BJ (cell line): ENCODE results near the gene DHCR24. TPM values are rescaled to one million over a fixed set of nuclear protein-coding genes. Genes with fewer than 3 reads are reported as not detected.

Experiments used
- CTCF ChIA-PET: fragments of 350-600 bp; formaldehyde crosslinking; extraction: SDS; loops from one replicate; lab custom pipeline; 2021; ENCODE audit warnings: antibody characterized with exemption, inconsistent platforms; lab: Yijun Ruan, JAX
- POLR2A ChIA-PET: fragments of 300-600 bp; sonication (Branson Sonifier 250); formaldehyde crosslinking; extraction: SDS; loops from one replicate; lab custom pipeline; 2021; ENCODE audit warnings: antibody characterized with exemption; lab: Charles Lee
- DNase-seq: peaks from one replicate; pipeline ENCODE4 v3.0.0-alpha.2; 2011; ENCODE audit warnings: low read depth
- H3K27me3 ChIP-seq: 2 replicates; pipeline ENCODE4 v1.6.0; 2011; ENCODE audit warnings: low read length; ENCODE audit not compliant: control insufficient read depth, insufficient read depth
- H3K36me3 ChIP-seq: 2 replicates; pipeline ENCODE4 v1.5.1; 2011; ENCODE audit warnings: low read length; ENCODE audit not compliant: control insufficient read depth, insufficient read depth
- H3K4me3 ChIP-seq: 2 replicates; pipeline ENCODE4 v1.5.1; 2011; ENCODE audit warnings: low read depth, mild to moderate bottlenecking, control low read depth, low read length
- polyA plus RNA-seq: library from polyadenylated mRNA; depleted of rRNA; stranded (reverse); fragments of >200 nt; gene quantifications from 2 replicates; pipeline ENCODE4 v1.2.3, GENCODE V29; 2011
- TF ChIP-seq, protein P1 (sequence below): IDR thresholded peaks from 2 replicates; pipeline ENCODE4 v1.5.1; 2011; ENCODE audit warnings: low read depth, mild to moderate bottlenecking, control low read depth, inconsistent platforms, low read length, moderate library complexity; ENCODE audit not compliant: insufficient read depth

DHCR24 gene
- polyA plus RNA-seq, 1 experiment, result 75.0 TPM

DNA sequence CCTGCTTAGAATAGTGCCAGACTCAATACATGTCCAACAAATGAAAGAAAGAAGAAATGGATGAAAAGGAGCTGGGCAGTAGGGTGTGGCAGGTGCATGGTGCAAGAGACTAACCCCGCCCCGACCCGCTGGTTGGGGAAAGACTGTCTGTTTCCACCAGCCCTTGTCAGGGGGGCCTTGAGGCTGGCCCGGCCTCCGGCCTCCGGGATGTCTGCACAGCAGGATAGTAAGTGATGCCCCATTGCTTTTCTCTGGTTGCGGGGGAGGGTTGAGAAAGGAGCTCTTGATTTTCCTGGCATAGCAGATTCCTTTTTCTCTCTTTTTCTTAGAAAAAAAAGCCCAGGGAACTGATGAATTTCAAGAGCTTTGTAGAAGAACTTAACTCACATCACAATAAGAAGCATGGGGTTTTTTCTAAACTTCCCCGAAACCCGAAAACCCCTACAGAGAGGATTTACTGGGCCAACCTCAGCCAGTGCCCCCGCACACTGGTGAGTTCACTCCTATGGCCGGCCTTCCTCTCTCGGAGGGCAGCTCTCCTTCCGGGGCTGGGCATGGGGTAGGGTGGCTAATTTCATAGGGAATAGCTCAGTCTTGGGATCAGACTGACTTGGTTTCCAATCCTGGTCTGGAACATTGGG is 73.4 kb downstream of the DHCR24 start:
- TF ChIP-seq, protein P1, sequence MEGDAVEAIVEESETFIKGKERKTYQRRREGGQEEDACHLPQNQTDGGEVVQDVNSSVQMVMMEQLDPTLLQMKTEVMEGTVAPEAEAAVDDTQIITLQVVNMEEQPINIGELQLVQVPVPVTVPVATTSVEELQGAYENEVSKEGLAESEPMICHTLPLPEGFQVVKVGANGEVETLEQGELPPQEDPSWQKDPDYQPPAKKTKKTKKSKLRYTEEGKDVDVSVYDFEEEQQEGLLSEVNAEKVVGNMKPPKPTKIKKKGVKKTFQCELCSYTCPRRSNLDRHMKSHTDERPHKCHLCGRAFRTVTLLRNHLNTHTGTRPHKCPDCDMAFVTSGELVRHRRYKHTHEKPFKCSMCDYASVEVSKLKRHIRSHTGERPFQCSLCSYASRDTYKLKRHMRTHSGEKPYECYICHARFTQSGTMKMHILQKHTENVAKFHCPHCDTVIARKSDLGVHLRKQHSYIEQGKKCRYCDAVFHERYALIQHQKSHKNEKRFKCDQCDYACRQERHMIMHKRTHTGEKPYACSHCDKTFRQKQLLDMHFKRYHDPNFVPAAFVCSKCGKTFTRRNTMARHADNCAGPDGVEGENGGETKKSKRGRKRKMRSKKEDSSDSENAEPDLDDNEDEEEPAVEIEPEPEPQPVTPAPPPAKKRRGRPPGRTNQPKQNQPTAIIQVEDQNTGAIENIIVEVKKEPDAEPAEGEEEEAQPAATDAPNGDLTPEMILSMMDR, result no peak
- peaks cover 15% of the 10 kb centered on the region for H3K27me3 ChIP-seq
- POLR2A ChIA-PET, result no interaction called here
- H3K36me3 ChIP-seq, result no peaks in the 10 kb centered on the region
- no peak for DNase-seq
- H3K4me3 ChIP-seq, result no peak overlapping the region
- CTCF ChIA-PET, result interaction anchor here (1.1 to 1.5 kb wide), 2 partner anchors 16 to 953 kb away, joined by 3 to 4 read pairs; no protein-coding TSS in a partner anchor

DNA sequence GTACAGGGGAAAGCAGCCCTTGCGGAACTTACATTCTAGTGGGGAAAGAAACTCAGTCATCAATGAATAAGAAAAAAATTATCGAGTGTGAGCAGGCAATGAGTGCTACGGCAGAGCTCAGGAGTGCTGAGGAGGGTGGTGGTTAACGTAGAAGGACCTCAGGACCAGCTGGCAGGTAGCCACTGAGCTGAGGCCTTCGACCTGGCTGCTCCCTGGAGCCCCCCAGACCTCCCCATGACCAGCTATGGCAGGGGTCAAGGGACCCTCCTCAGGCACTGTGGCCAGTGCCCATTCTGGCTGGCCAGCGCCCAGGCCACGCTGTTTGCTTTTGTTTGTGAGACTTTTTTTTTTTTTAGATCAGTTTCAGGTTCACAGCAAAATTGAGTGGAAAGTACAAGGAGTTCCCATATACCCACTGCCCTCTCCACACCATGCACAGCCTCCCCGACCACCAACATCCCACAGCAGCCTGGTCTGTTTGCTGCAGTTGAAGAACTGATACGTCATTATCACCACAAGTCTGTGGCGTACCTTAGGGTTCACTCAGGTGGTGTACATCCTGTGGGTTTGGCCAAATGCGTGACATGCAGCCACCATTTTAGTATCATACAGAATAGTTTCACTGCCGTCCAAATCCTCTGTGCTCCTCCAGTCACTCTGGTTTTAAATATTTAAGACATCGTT is 74.1 kb downstream of the DHCR24 start:
- no peak for DNase-seq
- POLR2A ChIA-PET, result no interaction called here
- TF ChIP-seq, protein P1, result no peak

DNA sequence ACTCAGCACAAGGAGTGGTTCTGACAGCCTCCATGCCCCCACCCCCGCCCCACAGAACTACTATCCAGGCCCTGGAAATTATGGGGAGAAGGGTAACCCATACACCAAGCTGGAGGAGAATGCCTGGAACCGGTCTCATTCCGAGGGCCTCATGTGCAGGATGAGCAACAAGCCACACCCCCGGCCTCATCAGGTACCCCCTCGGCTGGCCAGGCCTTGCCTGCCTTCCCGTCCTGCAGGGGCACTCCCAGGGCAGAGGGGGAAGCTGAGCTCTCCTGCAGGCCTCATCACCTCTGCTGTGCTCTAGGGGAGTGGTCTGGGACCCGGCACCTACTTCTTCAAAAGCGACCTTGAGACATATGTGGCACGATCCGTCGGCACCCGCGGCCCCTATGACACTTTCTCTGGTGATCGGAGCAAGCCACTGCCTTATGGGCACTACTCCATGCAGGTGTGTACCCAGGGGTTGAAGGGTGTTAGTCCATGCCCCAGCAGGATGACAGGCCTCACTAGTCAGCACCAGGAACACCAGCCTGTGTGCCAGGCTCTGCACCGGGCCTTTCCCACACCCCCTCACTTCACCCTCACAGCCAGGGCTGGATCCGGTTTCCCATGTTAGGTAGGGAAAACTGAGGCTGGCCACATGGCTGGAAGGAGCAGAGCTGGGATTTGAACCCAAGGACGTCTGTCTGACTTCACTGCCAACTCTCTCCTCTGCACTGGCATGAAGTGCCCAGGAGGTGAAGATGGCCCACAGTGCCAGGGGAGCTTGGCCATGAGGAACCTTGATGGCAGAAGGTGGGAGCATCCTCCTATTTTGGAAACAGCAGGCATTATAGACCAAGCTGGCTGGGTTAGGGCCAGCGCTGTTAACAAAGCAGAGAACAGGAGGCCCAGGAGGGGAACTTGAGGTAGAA is 75.0 kb downstream of the DHCR24 start:
- POLR2A ChIA-PET, result no interaction called here
- DNase-seq, result no peak
- peaks cover 13% of the 10 kb centered on the region for H3K27me3 ChIP-seq
- H3K4me3 ChIP-seq, result no peak overlapping the region
- TF ChIP-seq, protein P1, result no peak
- no peaks in the 10 kb centered on the region for H3K36me3 ChIP-seq
- CTCF ChIA-PET, result interaction anchor here (0.6 to 1.5 kb wide), 4 partner anchors 14 to 742 kb away, joined by 3 to 4 read pairs (median 4); no protein-coding TSS in a partner anchor

More for the DNA sequence above, 74.1 kb downstream of the DHCR24 start:
- Histone ChIP-seq H3K27me3 (peaks cover 13% of the 10 kb centered on the region), H3K36me3 (no peaks in the 10 kb centered on the region), H3K4me3 (no peak overlapping the region)
- CTCF ChIA-PET, result interaction anchor here (0.6 to 1.5 kb wide), 3 partner anchors 15 to 953 kb away, joined by 3 to 4 read pairs (median 3); no protein-coding TSS in a partner anchor

DNA sequence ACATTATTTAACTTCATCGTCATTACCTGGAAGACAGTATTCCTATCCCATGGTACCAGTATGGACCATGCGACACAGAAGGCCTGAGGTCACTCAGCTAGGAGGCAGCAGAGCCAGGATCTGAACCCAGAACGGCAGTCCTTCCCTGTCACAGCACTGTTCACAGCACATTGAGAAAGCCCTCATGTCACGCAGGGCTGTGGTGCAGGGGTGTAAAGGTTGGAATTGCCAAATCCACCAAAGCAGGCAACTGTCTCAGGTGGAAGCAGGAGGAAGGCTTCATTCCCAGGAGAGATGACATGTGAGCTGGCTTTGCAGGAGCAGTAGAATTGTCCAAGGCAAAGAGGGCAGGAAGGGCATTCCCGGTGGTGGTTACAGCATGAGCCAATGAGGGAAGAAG is 75.9 kb downstream of the DHCR24 start:
- TF ChIP-seq, protein P1, result no peak
- H3K4me3 ChIP-seq, result no peak overlapping the region
- ChIA-PET CTCF (interaction anchor here (0.8 to 1.3 kb wide), 3 partner anchors 33 to 933 kb away, joined by 3 to 4 read pairs (median 3); no protein-coding TSS in a partner anchor), POLR2A (no interaction called here)
- no peaks in the 10 kb centered on the region for H3K36me3 ChIP-seq
- peaks cover 10% of the 10 kb centered on the region for H3K27me3 ChIP-seq
- no peak for DNase-seq
